Natural killer cell (primary cell): Measurements from ENCODE around the gene TMEM30A. TPM values are rescaled to one million over a fixed set of nuclear protein-coding genes. Genes with fewer than 3 reads are reported as not detected.

Source experiments
- ATAC-seq, 3 donors: fragments of 150-1000 bp in 2 of 3; fragments of 200-7000 bp in 1 of 3; cut with Tn5 transposase; 1 replicate in 1 of 3; 2 replicates in 2 of 3; pipeline ENCODE4 v1.10.0; 2021; ENCODE audit warnings: mild to moderate bottlenecking in 2 of 3, moderate library complexity in 2 of 3
- DNase-seq, 2 donors: peaks; one replicate each; pipeline versions ENCODE4 v3.0.0 to v3.0.0-alpha.2; 2013 to 2021; ENCODE audit warnings: mixed read lengths in 1 of 2
- H3K27ac ChIP-seq: one replicate; pipeline ENCODE4 v1.5.1; 2013; ENCODE audit warnings: mild to moderate bottlenecking, low read length
- H3K27me3 ChIP-seq: one replicate; pipeline ENCODE4 v1.6.1; 2013; ENCODE audit warnings: low read length; ENCODE audit not compliant: control insufficient read depth, insufficient read depth
- H3K36me3 ChIP-seq: one replicate; pipeline ENCODE4 v1.6.1; 2013; ENCODE audit warnings: low read length; ENCODE audit not compliant: control insufficient read depth, insufficient read depth
- H3K4me1 ChIP-seq: one replicate; pipeline ENCODE4 v1.6.1; 2013; ENCODE audit warnings: low read length; ENCODE audit not compliant: control insufficient read depth, insufficient read depth
- H3K4me3 ChIP-seq: one replicate; pipeline ENCODE4 v1.5.1; 2013; ENCODE audit warnings: low read length
- H3K9me3 ChIP-seq: one replicate; pipeline ENCODE4 v1.6.1; 2013; ENCODE audit warnings: low read length; ENCODE audit not compliant: control insufficient read depth, insufficient read depth
- H3K27ac Mint-ChIP-seq, 2 donors: one replicate each; pipeline ENCODE4 v1.8.0; 2022; ENCODE audit warnings: mild to moderate bottlenecking in 2 of 2, mixed read lengths in 2 of 2, moderate library complexity in 1 of 2
- H3K27me3 Mint-ChIP-seq, 2 donors: one replicate each; pipeline ENCODE4 v1.8.0; 2022; ENCODE audit warnings: low read depth in 2 of 2, mixed read lengths in 2 of 2
- H3K36me3 Mint-ChIP-seq: one replicate; pipeline ENCODE4 v1.8.0; 2022; ENCODE audit warnings: mixed read lengths
- H3K4me1 Mint-ChIP-seq, 2 donors: one replicate each; pipeline ENCODE4 v1.8.0; 2022; ENCODE audit warnings: mixed read lengths in 2 of 2
- H3K4me3 Mint-ChIP-seq: one replicate; pipeline ENCODE4 v1.8.0; 2022; ENCODE audit warnings: mild to moderate bottlenecking, moderate library complexity, mixed read lengths
- H3K9me3 Mint-ChIP-seq, 2 donors: one replicate each; pipeline ENCODE4 v1.8.0; 2022; ENCODE audit warnings: mixed read lengths in 2 of 2
- WGBS: methylation state at CpG from one replicate; pipeline ENCODE4 v1.1.7; 2013; ENCODE audit warnings: missing lambda C conversion rate; ENCODE audit not compliant: insufficient coverage; 5-methylcytosine and 5-hydroxymethylcytosine counted together
- intact Hi-C: fragments of 100-400 bp; cut with micrococcal nuclease; formaldehyde crosslinking; loops from one replicate; pipeline ENCODE4 v1.14.2; 2022
- total RNA-seq, 4 donors: library from RNA; stranded (reverse); fragments of 120-200 nt in 1 of 4; gene quantifications; one replicate each; pipeline versions ENCODE4 v1.2.3 to v1.2.4, GENCODE V29; 2013 to 2022
- TF ChIP-seq, protein P1 (sequence below): fragments of 200-600 bp; IDR thresholded peaks from one replicate; pipeline ENCODE4 v1.8.0; 2022; ENCODE audit warnings: antibody characterized with exemption

Gene TMEM30A
- total RNA-seq, 3 donors from 2014 or later (not counting 1 experiment from before 2014, with no cell fraction given): 43.8 to 72.0 (median 60.7) TPM

DNA sequence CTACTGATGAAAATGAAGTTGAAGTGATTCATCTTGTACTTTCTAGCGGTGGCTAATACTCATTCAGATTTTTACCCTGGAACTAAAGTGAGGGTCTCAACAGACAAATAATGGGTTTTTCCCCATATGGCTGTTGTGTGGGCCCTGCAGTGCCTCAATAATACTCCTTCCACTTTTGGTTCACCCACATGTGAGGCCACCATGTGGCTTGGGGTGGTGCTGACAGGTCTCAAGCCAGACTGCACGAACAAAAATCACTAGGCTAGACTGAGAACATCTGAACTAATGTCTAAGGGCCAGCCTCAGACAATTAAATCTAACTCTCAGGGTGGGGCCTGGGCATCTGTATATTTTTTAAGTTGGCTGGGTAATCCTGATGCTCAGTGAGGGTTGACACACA is 70.9 kb downstream of the TMEM30A start:
- Mint-ChIP-seq H3K27me3 (peaks cover 28 to 60% of the 10 kb centered on the region in 2 donors), H3K4me3 (no peak overlapping the region), H3K4me1 (peaks cover 5 to 6% of the 10 kb centered on the region in 2 donors), H3K9me3 (no peaks in the 10 kb centered on the region), H3K27ac (no peak overlapping the region), H3K36me3 (no peaks in the 10 kb centered on the region)
- no peak overlapping the region for H3K27ac ChIP-seq
- H3K27me3 ChIP-seq: peaks cover 7% of the 10 kb centered on the region
- no peak for DNase-seq
- H3K4me3 ChIP-seq: no peak overlapping the region
- TF ChIP-seq, protein P1, sequence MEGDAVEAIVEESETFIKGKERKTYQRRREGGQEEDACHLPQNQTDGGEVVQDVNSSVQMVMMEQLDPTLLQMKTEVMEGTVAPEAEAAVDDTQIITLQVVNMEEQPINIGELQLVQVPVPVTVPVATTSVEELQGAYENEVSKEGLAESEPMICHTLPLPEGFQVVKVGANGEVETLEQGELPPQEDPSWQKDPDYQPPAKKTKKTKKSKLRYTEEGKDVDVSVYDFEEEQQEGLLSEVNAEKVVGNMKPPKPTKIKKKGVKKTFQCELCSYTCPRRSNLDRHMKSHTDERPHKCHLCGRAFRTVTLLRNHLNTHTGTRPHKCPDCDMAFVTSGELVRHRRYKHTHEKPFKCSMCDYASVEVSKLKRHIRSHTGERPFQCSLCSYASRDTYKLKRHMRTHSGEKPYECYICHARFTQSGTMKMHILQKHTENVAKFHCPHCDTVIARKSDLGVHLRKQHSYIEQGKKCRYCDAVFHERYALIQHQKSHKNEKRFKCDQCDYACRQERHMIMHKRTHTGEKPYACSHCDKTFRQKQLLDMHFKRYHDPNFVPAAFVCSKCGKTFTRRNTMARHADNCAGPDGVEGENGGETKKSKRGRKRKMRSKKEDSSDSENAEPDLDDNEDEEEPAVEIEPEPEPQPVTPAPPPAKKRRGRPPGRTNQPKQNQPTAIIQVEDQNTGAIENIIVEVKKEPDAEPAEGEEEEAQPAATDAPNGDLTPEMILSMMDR: no peak
- ATAC-seq: no peak
- intact Hi-C loops: no loop called here
- WGBS: 69% methylated on average over 2 of the region's 2 CpGs
- H3K4me1 ChIP-seq: peaks cover 4% of the 10 kb centered on the region
- H3K9me3 ChIP-seq: no peaks in the 10 kb centered on the region
- no peaks in the 10 kb centered on the region for H3K36me3 ChIP-seq

DNA sequence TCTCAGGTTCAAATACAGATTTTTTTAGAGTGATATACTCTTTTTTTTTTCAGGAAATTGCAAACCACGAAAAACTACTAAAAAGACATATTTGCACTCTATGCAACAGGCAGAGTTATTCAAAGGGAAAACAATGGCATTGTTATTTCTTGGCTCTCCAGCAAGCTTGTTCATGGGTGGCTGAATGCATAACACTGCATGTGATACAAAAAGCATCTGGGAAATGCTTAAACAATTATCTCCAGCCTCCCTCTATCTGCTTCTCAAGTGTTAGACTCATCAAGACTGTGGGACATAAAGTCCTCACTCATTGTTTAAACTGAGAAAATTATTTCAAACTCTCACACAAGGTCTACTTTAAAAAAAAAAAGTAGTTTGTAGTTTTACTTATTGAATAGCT is 71.5 kb downstream of the TMEM30A start:
- ATAC-seq: no peak
- Histone ChIP-seq H3K27ac (no peak overlapping the region), H3K4me1 (peaks cover 11% of the 10 kb centered on the region), H3K27me3 (peaks cover 13% of the 10 kb centered on the region), H3K36me3 (no peaks in the 10 kb centered on the region), H3K9me3 (no peaks in the 10 kb centered on the region), H3K4me3 (no peak overlapping the region)
- intact Hi-C loops: no loop called here
- no peak for DNase-seq
- no peak overlapping the region for H3K4me3 Mint-ChIP-seq
- H3K4me1 Mint-ChIP-seq: peaks cover 11 to 12% of the 10 kb centered on the region in 2 donors
- no peak overlapping the region for H3K27ac Mint-ChIP-seq
- H3K36me3 Mint-ChIP-seq: no peaks in the 10 kb centered on the region
- TF ChIP-seq, protein P1: no peak
- no peaks in the 10 kb centered on the region for H3K9me3 Mint-ChIP-seq
- 0% methylated on average over 1 of the region's 1 CpG for WGBS
- H3K27me3 Mint-ChIP-seq: peaks cover 34 to 63% of the 10 kb centered on the region in 2 donors

DNA sequence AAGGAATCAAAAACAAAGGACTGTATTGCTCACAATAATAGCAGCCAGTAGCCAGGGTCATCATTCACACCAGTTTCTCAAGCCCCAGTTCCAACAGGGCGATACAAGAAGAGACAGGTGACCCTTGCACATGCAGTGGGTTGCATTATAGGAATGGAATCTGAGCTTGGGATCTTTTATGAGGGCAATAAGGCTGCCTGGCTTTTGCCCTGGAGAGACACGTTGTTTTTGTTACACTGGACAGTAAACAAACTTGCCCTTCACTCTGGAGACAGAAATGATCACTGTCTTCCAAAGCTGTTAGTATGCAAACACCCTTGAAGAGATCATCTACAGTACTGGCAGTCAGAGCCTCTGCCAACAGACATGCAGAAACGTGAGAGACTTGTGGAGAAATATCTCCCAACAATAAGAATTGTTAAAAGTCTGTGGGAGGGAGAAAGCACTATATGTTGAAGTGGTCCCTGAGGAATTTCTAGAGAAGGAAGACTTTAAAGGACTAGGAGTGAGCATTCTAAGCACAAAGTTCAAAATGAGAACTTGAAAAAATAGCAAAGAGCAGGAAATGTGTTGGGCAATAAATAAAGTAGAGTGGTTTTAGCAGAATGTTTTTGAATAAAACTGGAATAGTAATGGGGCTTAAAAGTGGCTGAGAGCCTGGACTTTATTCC is 72.5 kb downstream of the TMEM30A start:
- Mint-ChIP-seq H3K4me1 (peaks cover 21 to 22% of the 10 kb centered on the region in 2 donors), H3K27ac (no peak overlapping the region), H3K9me3 (no peaks in the 10 kb centered on the region), H3K36me3 (no peaks in the 10 kb centered on the region), H3K27me3 (peaks cover 41 to 63% of the 10 kb centered on the region in 2 donors), H3K4me3 (no peak overlapping the region)
- no peak for ATAC-seq
- no peaks in the 10 kb centered on the region for H3K9me3 ChIP-seq
- H3K27ac ChIP-seq: no peak overlapping the region
- 59% methylated on average over 2 of the region's 3 CpGs for WGBS
- DNase-seq: no peak
- intact Hi-C loops: loop anchor here (1.0 kb wide), 1 partner anchor 1473 kb away; no protein-coding TSS in a partner anchor
- H3K36me3 ChIP-seq: no peaks in the 10 kb centered on the region
- TF ChIP-seq, protein P1: no peak
- peaks cover 21% of the 10 kb centered on the region for H3K4me1 ChIP-seq
- H3K4me3 ChIP-seq: no peak overlapping the region
- peaks cover 18% of the 10 kb centered on the region for H3K27me3 ChIP-seq
